ENCODE results near the gene GALR1.

GRCh38 chr18:77249569-77250500, at the start of gene GALR1:
- no peak for TF ChIP-seq REST (IDR thresholded peaks at IDR 0.05; ENCODE audit: insufficient read depth in 1 of 2, low read depth in 2 of 2, low read length in 2 of 2)
- no peak for TF ChIP-seq POLR2AphosphoS5 (IDR thresholded peaks at IDR 0.05; ENCODE audit: low read depth, low read length)
- TF ChIP-seq SIN3A (IDR thresholded peaks at IDR 0.05; ENCODE audit: borderline replicate concordance, insufficient read depth, low read length), result no peak
- TF ChIP-seq TAF1 (IDR thresholded peaks at IDR 0.05; ENCODE audit: borderline replicate concordance, insufficient read depth, low read length), result no peak

Measured in PFSK-1 (cell line).